Measurements from ENCODE around the gene AWAT2. TPM values are rescaled to one million over a fixed set of nuclear protein-coding genes. Genes with fewer than 3 reads are reported as not detected.

AWAT2 gene
- total and polyA plus RNA-seq, 9 of the 15 experiments (the other 6 are each of a cell fraction or from before 2014, with no cell fraction given) = not detected

DNA sequence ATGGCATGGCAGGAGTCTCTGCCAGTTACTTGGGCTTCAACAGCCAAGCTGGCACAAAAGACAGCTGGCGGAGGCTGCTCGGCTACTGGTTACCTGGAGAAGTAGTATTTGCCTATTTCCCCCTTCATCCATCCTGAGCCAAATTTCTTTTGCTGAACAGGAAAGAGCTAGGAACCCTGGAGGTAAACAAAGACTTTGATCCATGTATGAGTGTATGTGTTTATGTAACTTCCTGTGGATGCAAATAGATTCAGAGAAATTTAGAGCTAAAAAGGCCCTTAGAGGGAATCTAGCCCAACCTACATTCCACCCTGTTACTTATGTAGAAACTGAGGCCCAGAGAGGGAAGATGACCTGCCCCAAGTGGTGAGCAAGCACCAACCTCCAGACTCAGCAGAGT is 11.2 kb downstream of the AWAT2 start (continued):
- TF ChIP-seq, protein P1, sequence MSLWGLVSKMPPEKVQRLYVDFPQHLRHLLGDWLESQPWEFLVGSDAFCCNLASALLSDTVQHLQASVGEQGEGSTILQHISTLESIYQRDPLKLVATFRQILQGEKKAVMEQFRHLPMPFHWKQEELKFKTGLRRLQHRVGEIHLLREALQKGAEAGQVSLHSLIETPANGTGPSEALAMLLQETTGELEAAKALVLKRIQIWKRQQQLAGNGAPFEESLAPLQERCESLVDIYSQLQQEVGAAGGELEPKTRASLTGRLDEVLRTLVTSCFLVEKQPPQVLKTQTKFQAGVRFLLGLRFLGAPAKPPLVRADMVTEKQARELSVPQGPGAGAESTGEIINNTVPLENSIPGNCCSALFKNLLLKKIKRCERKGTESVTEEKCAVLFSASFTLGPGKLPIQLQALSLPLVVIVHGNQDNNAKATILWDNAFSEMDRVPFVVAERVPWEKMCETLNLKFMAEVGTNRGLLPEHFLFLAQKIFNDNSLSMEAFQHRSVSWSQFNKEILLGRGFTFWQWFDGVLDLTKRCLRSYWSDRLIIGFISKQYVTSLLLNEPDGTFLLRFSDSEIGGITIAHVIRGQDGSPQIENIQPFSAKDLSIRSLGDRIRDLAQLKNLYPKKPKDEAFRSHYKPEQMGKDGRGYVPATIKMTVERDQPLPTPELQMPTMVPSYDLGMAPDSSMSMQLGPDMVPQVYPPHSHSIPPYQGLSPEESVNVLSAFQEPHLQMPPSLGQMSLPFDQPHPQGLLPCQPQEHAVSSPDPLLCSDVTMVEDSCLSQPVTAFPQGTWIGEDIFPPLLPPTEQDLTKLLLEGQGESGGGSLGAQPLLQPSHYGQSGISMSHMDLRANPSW (CRISPR knock-in tag; IDR thresholded peaks at IDR 0.05) = no peak

DNA sequence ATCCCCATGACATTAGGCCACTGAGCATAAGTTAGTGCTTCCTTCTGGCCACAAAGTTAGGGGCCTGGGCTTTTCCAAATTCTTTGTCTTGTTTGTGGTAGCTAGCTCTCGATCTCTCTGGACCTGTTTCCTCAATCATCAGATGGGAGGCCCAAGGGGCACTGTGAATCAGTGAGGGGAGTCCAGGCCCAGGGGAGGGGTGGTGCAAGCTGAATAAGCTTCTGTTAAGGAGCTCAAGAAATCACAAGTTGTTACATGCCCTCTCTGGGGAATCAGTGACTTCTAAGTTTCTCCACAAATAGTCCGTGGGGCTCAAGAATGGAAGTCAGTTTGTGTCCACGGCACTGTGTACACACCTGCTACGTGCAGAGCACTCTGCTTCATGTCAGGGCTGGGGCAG is 15.1 kb downstream of the AWAT2 start:
- intact Hi-C loops (cut with micrococcal nuclease) (loop anchor here (5.0 to 10.0 kb wide), 3 partner anchors 400 to 610 kb away; no protein-coding TSS in a partner anchor), in situ Hi-C loops (cut with MboI) (loop anchor here (5.0 to 25.0 kb wide), 2 partner anchors 63 to 497 kb away; no protein-coding TSS in a partner anchor)
- no peak overlapping the region for H3K4me3 ChIP-seq
- WGBS (ENCODE audit: insufficient coverage, low coverage, missing lambda C conversion rate) = 0% methylated on average over 3 of the region's 4 CpGs
- no peaks in the 10 kb centered on the region for H3K4me1 ChIP-seq (replicated peaks in 1 of 2; ENCODE audit: control insufficient read depth in 2 of 2, insufficient read depth in 2 of 2, low read length in 2 of 2)
- H3K9ac ChIP-seq (ENCODE audit: insufficient read depth in 1 of 2, low read depth in 2 of 2, low read length in 2 of 2) = no peak overlapping the region
- no peak overlapping the region for H3K27ac ChIP-seq (ENCODE audit: extremely low read depth, low read depth, low read length)
- no peaks in the 10 kb centered on the region for H3K36me3 ChIP-seq (ENCODE audit: control insufficient read depth, insufficient read depth, low read length)
- H4K20me1 ChIP-seq (replicated peaks; ENCODE audit: control insufficient read depth, insufficient read depth, low read length) = no peaks in the 10 kb centered on the region; the same call in 1 of the 2 replicates
- no peak overlapping the region for H3K4me2 ChIP-seq (ENCODE audit: insufficient read depth, low read length)
- H3K9me1 ChIP-seq (ENCODE audit: control insufficient read depth, insufficient read depth, low read length) = no peaks in the 10 kb centered on the region
- H3K9me3 ChIP-seq (replicated peaks; ENCODE audit: control insufficient read depth, insufficient read depth, low read depth, low read length) = no peaks in the 10 kb centered on the region
- no peak for ATAC-seq
- no TSS peak for BruUV-seq (replicated peaks)
- POLR2A ChIA-PET = no interaction called here
- H3K27me3 ChIP-seq (ENCODE audit: control insufficient read depth in 2 of 2, insufficient read depth in 2 of 2, low read length in 2 of 2) = no peaks in the 10 kb centered on the region
- H2AFZ ChIP-seq (ENCODE audit: low read depth, low read length) = no peak overlapping the region
- CTCF ChIA-PET (ENCODE audit: low intra/inter-chr PET ratio) = no interaction called here
- no peak for FAIRE-seq
- H3K79me2 ChIP-seq (ENCODE audit: control insufficient read depth, insufficient read depth, low read length) = no peaks in the 10 kb centered on the region
- DNase-seq (ENCODE audit: extremely low read depth in 1 of 4, low spot score in 3 of 4) = no peak
- TF ChIP-seq ZNF785 (CRISPR knock-in tag; IDR thresholded peaks at IDR 0.05) = no peak
- no peak for TF ChIP-seq RAD21 (CRISPR knock-in tag; conservative IDR thresholded peaks at IDR 0.05 in 1 of 2, IDR thresholded peaks at IDR 0.05 in 1 of 2)
- TF ChIP-seq GABPB2 (CRISPR knock-in tag; conservative IDR thresholded peaks at IDR 0.05) = no peak
- TF ChIP-seq, protein P2, sequence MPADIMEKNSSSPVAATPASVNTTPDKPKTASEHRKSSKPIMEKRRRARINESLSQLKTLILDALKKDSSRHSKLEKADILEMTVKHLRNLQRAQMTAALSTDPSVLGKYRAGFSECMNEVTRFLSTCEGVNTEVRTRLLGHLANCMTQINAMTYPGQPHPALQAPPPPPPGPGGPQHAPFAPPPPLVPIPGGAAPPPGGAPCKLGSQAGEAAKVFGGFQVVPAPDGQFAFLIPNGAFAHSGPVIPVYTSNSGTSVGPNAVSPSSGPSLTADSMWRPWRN (IDR thresholded peaks at IDR 0.05; ENCODE audit: low read depth) = no peak
- TF ChIP-seq, protein P3, sequence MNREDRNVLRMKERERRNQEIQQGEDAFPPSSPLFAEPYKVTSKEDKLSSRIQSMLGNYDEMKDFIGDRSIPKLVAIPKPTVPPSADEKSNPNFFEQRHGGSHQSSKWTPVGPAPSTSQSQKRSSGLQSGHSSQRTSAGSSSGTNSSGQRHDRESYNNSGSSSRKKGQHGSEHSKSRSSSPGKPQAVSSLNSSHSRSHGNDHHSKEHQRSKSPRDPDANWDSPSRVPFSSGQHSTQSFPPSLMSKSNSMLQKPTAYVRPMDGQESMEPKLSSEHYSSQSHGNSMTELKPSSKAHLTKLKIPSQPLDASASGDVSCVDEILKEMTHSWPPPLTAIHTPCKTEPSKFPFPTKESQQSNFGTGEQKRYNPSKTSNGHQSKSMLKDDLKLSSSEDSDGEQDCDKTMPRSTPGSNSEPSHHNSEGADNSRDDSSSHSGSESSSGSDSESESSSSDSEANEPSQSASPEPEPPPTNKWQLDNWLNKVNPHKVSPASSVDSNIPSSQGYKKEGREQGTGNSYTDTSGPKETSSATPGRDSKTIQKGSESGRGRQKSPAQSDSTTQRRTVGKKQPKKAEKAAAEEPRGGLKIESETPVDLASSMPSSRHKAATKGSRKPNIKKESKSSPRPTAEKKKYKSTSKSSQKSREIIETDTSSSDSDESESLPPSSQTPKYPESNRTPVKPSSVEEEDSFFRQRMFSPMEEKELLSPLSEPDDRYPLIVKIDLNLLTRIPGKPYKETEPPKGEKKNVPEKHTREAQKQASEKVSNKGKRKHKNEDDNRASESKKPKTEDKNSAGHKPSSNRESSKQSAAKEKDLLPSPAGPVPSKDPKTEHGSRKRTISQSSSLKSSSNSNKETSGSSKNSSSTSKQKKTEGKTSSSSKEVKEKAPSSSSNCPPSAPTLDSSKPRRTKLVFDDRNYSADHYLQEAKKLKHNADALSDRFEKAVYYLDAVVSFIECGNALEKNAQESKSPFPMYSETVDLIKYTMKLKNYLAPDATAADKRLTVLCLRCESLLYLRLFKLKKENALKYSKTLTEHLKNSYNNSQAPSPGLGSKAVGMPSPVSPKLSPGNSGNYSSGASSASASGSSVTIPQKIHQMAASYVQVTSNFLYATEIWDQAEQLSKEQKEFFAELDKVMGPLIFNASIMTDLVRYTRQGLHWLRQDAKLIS (CRISPR knock-in tag; IDR thresholded peaks at IDR 0.05) = no peak
- no peak for TF ChIP-seq GATAD2A (IDR thresholded peaks at IDR 0.05)
- TF ChIP-seq, protein P4, sequence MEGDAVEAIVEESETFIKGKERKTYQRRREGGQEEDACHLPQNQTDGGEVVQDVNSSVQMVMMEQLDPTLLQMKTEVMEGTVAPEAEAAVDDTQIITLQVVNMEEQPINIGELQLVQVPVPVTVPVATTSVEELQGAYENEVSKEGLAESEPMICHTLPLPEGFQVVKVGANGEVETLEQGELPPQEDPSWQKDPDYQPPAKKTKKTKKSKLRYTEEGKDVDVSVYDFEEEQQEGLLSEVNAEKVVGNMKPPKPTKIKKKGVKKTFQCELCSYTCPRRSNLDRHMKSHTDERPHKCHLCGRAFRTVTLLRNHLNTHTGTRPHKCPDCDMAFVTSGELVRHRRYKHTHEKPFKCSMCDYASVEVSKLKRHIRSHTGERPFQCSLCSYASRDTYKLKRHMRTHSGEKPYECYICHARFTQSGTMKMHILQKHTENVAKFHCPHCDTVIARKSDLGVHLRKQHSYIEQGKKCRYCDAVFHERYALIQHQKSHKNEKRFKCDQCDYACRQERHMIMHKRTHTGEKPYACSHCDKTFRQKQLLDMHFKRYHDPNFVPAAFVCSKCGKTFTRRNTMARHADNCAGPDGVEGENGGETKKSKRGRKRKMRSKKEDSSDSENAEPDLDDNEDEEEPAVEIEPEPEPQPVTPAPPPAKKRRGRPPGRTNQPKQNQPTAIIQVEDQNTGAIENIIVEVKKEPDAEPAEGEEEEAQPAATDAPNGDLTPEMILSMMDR (IDR thresholded peaks at IDR 0.05 in 2 of 3, conservative IDR thresholded peaks at IDR 0.05 in 1 of 3; ENCODE audit: insufficient read depth in 2 of 3, low read depth in 1 of 3, low read length in 3 of 3) = no peak
- TF ChIP-seq, protein P5, sequence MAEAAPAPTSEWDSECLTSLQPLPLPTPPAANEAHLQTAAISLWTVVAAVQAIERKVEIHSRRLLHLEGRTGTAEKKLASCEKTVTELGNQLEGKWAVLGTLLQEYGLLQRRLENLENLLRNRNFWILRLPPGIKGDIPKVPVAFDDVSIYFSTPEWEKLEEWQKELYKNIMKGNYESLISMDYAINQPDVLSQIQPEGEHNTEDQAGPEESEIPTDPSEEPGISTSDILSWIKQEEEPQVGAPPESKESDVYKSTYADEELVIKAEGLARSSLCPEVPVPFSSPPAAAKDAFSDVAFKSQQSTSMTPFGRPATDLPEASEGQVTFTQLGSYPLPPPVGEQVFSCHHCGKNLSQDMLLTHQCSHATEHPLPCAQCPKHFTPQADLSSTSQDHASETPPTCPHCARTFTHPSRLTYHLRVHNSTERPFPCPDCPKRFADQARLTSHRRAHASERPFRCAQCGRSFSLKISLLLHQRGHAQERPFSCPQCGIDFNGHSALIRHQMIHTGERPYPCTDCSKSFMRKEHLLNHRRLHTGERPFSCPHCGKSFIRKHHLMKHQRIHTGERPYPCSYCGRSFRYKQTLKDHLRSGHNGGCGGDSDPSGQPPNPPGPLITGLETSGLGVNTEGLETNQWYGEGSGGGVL (CRISPR knock-in tag; IDR thresholded peaks at IDR 0.05) = no peak
